ENCODE data around the gene KIAA0040. TPM values are rescaled to one million over a fixed set of nuclear protein-coding genes. Genes with fewer than 3 reads are reported as not detected.
A peak's percentile ranks its signal among the peaks of the same experiment; 100 is the strongest.

The KIAA0040 gene
- total and polyA plus RNA-seq, 12 donors = 6.3 to 37.2 (median 11.1) TPM

- H3K27ac ChIP-seq = peak overlapping the region in 1 of 10 donors; percentile 68
- 68 to 76% methylated on average over 1 of the region's 1 CpG for WGBS, 2 donors
- intact Hi-C loops (cut with DNase I) = no loop called here
Measured at GRCh38 chr1:175209493-175209921, 16.9 kb upstream of the KIAA0040 start.

GRCh38 chr1:175208773-175209492 is 16.4 kb upstream of the KIAA0040 start:
- WGBS, 2 donors = 45 to 50% methylated on average over 6 of the region's 6 CpGs

More at GRCh38 chr1:175209493-175209921, 16.9 kb upstream of the KIAA0040 start:
- Histone ChIP-seq H3K36me3 (no peaks in the 10 kb centered on the region), H3K9me3 (peaks cover 0 to 11% (median 2%) of the 10 kb centered on the region in 11 donors), H3K27me3 (no peaks in the 10 kb centered on the region), H3K4me1 (peaks cover 0 to 22% (median 0%) of the 10 kb centered on the region in 9 donors), H3K4me3 (no peak overlapping the region)
- DNase-seq (no peak), ATAC-seq (no peak)
- TF ChIP-seq CTCF (IDR thresholded peaks at IDR 0.05) = no peak

GRCh38 chr1:175207971-175208370 is 15.4 kb upstream of the KIAA0040 start:
- DNase-seq (no peak), ATAC-seq (no peak)
- no peak for TF ChIP-seq CTCF (IDR thresholded peaks at IDR 0.05)
- Histone ChIP-seq H3K9me3 (peaks cover 0 to under 1% (median 0%) of the 10 kb centered on the region in 11 donors), H3K4me1 (peaks cover 0 to 27% (median 0%) of the 10 kb centered on the region in 9 donors), H3K36me3 (no peaks in the 10 kb centered on the region), H3K27me3 (no peaks in the 10 kb centered on the region), H3K27ac (no peak overlapping the region), H3K4me3 (no peak overlapping the region)
- 92 to 96% methylated on average over 2 of the region's 2 CpGs for WGBS, 2 donors
- intact Hi-C loops (cut with DNase I) = no loop called here

More at GRCh38 chr1:175208773-175209492, 16.4 kb upstream of the KIAA0040 start:
- peaks cover 0 to 10% (median 2%) of the 10 kb centered on the region in 11 donors for H3K9me3 ChIP-seq
- no peak overlapping the region for H3K4me3 ChIP-seq
- DNase-seq (no peak), ATAC-seq (no peak)
- H3K36me3 ChIP-seq = no peaks in the 10 kb centered on the region
- intact Hi-C loops (cut with DNase I) = no loop called here
- no peaks in the 10 kb centered on the region for H3K27me3 ChIP-seq
- H3K27ac ChIP-seq = peak overlapping the region in 1 of 10 donors; percentile 68
- TF ChIP-seq CTCF (IDR thresholded peaks at IDR 0.05) = no peak
- peaks cover 0 to 27% (median 0%) of the 10 kb centered on the region in 9 donors for H3K4me1 ChIP-seq

- Histone ChIP-seq H3K27ac (no peak overlapping the region), H3K9me3 (no peaks in the 10 kb centered on the region), H3K27me3 (no peaks in the 10 kb centered on the region), H3K4me1 (peaks cover 2 to 25% (median 7%) of the 10 kb centered on the region in 9 donors), H3K36me3 (no peaks in the 10 kb centered on the region), H3K4me3 (no peak overlapping the region)
- intact Hi-C loops (cut with DNase I) = no loop called here
- ATAC-seq = no peak
- no peak for DNase-seq
- TF ChIP-seq CTCF (IDR thresholded peaks at IDR 0.05) = no peak
Measured at GRCh38 chr1:175206687-175207086, 14.1 kb upstream of the KIAA0040 start.

Measured in heart right ventricle (tissue), 16 donors.